ENCODE data around the gene TMA7.

TMA7 gene

DNA sequence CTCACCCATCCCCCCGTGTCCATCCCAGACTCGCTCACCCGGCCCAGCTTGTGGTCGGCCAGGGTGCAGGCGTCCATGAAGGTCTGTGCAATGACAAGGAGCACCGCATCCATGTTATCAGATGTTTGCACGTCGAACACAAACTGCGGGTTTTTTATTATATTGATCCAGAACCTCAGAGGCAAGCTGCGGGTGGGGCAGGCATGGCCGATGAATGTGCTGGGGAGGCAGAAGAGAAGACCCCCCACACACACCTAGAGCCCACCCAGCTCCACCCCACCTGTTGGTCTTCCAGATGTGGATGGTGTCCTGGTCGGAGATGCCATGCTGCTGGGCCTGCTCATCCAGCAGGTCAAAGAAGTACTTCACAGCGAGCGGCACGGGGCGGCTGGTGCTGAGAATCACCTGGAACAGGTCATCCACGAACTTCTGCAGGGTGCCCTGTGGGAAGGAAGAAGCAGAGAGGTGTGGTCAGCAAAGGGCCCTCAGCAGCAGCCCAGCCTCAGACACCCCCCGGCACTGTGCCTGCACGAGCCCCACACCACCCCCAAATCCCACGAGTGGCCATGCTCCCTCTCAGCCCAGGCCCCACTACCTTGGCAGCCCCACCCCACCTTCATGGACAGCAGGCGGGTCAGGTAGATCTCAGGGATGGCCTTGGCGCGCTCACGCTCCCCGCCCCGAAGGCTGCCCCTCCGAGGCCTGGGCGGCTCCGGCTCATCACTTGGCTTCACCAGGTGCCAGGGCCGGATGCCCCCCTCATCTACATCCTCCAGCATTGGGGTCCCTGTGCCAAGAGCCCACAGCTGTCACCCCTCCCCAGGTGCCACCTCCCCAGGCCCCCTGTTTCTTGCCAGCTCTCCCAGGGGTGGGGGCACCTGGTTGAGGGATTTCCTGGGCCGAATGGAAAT, 30.5 kb upstream of the TMA7 start:
- DNase-seq, result no peak

DNA sequence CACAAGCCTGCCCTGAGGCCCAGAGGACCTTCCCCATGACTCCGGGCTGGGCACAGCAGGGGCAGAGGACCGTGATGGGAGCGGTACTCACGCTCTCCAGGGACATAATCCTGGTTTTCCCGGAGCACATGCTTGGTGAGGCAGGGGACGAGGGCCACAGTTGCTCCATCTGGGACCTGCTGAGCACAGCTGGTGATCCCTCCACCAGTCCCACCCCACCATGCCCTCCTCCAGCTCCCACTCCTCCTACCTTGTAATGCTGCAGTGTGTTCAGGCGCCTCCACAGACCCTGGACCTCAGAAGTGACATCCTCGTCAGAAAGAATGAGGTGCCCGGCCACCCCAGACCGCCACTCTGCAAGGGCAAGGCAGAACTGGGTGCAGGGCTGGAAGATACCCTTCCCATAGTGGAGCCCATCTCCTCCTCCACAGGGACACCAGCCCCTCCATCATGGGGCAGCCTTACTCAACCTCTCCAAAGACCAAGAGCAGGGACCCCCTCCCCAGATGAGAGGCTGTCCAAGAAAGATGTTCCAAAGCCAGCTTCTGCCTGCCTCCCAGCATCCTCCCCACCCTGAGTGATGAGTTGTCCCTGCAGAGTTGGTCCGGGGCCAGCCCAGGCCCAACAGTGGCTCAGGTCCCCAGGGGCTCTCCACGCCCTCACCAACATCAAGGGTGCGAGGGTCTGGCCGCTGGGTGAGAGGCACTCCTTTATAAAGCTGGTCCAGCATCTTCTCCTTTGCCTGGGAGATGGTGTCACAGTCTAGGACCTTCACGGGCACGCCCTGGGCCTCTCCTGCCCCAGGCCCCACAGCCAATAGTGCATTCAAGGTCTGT, 29.6 kb upstream of the TMA7 start:
- DNase-seq, result no peak

- DNase-seq, result no peak
Measured at GRCh38 chr3:48411041-48411588, 28.9 kb upstream of the TMA7 start.

DNA sequence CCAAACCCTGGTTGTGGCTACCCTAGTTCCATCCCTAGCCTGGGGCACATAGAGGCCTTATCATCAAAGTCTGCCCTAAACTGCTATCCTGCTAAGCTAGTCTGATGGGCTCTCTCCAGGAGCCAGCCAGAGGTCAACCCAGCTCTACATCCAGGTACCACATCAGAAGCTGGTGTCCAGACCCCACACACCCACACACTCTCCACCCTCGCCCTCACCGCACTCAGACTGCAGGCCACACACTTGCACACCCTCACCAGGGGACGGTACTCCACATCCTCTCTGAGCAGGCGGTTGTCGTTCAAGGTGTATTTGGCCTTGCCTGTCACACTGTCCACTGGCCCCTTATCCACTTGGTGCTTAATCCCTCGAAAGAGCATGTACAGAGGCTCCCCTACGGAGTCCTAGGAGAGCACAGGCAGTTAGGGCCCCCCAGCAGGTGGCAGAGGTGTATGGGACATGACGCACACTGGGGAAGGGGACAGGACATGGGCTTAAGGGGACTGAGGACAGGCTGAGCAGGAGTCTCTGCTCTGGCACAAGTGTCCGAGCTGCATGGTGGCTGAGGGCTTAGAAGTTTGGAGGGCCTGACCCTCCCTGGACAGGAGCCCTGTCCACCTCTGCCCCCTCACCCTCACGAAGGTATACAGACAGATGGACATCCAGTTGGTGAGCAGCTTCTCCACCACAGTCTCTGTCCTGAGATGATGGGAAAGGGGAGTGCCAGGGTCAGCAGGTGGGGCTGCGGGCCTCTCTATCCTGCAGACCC, 28.3 kb upstream of the TMA7 start:
- DNase-seq, result no peak

DNA sequence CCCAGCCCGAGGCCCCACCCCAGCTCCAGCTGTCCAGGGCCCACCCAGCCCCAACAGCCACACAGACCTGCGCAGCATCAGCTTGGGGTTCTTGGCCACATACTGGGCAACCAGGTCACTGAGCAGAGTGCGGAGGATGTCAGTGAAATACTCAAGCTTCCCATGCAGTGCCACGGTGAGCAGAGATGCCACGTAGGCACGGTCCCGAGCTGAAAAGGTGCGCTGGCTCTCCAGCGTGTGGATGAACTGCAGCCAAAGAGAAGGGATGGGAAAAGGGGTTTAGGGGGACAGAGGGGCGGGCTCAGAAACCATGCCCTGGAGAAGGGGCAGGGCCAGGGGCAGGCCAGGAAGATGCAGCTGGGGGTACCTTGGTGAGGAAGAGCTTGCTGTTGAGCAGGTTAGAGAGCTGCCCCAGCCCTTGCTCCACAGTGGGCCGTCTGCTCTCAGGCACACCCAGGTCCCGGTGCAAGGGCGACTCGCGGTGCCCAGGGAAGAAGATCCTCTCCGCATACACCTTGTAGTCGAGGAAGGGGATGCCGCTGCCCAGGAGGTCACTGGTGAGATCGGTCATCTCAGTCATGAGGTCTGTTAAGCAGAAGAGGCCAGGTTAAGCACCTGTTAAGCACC, 27.6 kb upstream of the TMA7 start:
- DNase-seq, result no peak

DNA sequence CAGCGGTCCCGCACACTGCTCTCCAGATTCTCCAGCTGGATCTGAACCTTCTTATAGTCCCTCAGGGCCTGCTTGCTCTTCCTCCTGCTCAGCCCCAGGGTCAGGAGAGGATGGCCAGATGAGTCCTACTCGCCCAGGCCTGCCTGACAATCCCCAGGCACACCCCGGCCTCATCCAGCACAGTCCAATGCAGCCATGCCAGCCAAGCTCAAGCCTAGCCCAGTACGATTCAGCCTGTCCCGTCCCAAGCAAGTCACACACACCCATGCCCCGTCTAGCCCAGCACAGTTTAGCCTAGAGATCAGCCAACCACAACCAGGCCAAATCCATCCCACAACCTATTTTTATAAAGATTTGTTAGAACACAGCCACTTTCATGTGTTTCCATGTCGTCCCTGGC, 27.0 kb upstream of the TMA7 start:
- DNase-seq, result no peak

DNA sequence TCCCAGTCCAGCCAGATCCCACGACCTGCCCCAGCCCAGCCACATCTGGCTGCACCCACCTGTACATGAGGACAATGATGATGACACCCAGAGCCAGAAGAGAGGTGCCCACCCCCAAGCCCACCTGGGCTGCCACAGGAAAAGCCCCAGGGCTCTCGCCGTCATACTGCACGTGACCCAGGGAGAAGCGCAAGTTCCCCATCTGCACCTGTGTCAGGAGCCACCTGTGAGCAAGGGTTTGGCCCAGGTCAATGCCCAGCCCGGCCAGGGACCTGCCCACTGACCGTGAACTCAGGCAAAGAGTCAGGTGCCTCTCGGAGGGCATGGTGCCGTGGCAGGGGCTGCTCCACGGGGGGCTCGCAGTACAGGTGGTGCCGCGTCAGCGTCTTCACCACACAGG, 26.4 kb upstream of the TMA7 start:
- DNase-seq, result no peak

DNA sequence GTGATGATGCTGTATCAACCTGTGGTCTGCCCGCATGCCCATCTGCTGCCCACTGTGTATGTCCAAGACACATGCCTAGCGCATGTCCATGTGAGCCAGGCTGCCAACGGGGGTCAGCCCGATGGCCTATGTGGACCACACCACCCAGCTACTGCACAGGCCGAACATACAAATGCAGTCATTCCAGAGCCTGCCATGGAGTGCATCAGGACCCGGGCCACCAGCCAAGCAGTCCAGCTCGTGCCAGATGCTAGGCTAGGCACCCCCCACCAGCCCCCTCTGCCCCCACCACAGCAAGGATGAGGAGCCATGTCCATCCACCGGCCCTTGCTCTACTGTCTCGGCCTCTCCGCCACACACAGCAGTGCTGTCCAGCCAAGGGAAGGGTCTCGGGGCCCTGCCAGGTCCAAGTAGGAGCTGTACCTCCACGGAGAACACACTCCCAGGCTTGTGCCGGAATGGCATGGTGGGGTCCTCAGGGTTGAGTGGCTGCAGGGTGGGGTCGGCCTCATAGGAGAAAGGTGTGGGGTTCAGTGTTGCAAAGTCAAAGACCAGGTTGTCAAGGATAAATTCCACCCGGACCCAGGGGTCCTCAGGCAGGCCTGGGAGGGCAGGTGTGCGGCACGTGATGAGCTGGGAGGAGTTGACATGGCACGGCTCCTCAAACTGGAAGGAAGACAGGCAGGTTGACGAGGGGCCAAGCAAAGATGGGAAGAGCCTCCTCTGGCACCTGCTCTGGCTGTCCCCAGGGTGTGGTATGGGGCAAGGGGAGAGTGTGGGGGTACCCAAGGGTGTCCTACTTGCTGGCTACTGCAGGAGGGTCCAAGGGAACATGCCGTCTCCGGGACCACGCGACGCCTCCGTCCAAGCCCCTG, 25.4 kb upstream of the TMA7 start:
- DNase-seq, result no peak

- no peak for DNase-seq
Measured at GRCh38 chr3:48415251-48415953, 24.7 kb upstream of the TMA7 start.

DNA sequence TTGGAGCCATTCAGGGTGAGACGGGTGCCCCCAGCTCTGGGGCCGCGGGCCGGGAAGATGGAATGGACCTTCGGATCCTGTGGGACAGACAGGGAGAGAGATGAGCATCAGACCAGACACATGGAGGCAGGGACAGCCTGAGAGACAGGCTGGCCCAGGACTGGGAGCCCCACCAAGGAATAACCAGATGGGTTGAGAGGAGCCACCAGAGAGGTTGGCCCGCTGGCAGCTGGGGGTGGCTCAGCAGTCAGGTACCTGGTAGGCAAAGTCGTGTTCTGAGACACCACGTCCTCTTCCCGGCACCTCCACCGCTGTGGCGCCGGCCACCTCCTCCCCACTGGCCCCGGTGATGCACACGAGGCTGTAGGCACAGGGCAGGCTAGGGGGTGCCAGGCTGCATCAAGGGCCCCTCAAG, 24.0 kb upstream of the TMA7 start:
- DNase-seq, result no peak

- no peak for DNase-seq
Measured at GRCh38 chr3:48416546-48416945, 23.5 kb upstream of the TMA7 start.

DNA sequence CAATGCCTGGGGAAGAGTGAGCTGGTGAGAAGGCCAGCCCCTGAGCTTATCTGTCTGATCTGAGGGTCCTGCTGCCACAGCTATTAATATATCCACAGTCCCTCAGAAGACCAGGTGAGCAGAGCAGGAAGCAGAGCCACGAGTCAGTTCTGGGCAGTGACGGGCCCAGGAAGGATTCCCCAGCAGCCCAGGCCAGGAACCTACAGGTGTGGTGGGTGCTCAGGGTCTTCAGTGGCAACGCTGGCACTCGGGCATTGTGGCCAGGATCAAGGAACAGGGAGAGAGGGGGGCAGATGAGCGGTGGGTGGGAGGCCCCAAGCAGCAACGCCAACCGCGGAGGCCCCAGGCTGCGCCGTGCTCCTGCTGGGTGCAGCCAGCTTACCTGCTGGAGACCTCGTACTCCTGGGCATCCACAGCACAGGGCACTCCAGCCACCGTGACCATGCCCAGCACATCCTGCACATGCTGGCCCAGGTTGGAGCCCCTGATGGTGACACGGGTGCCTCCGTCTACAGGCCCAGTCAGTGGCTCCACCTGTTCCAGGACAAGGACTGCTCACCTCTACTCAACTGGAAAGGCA, 22.4 kb upstream of the TMA7 start:
- no peak for DNase-seq

DNA sequence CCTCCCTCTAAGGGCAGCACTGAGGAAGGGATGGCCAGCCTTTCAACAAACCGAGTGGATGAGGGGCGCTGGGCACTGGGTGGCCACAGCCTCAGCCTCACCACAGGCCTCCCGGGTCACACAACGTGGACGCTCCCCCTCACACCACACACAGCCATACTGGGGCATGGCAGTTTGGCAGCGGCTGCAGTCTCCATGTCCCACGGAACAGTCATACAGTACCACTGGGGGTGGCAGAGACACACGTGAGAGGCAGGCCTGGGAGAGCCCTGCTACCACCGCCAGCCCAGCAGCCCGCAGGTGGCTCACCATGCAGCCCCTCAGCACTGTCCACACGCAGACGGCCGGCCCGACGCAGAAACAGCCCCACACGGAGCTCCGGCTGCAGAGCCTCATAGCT, 21.9 kb upstream of the TMA7 start:
- DNase-seq, result no peak

- DNase-seq, result no peak
Measured at GRCh38 chr3:48418651-48419050, 21.4 kb upstream of the TMA7 start.

DNA sequence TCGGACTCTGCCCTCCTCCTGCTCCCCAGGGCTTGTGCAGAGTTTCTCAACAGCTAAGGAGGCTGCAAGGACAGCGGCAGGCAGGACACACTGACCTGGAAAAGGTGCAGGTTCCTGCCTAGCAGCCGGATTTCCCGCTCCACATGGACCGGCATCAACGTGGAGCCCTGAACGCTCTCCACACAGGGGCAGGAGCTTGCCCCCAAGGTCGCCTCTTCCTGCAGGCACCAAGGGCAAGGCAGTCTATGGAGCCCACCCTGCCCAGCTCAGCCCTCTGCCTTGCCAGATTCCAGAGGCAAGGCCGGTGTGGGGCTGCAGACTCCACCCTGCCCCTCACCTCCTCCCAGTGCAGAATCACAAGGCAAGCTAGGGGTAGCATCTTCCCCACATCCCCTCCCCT, 20.9 kb upstream of the TMA7 start:
- no peak for DNase-seq

DNA sequence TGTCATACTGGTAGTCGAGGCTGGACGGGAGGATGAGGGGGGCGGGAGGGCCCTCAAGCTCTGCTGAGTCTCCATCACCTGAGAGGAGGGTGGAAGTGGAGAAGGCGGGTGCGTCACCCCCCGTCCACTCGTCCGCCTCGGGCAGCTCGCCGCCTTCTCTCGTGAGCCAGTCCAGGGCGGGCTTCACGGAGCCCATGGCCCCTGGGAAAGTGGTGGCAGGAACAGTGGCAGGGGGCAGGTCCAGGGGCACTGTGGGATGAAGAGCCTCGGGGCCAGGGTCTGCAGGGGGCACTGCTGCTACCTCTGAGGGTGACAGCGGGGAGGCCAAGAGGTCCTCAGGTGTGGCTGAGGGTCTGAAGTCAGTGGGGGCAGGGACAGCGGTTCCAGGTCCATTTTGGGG, 20.5 kb upstream of the TMA7 start:
- DNase-seq, result no peak

- DNase-seq, result no peak
Measured at GRCh38 chr3:48420561-48420960, 19.5 kb upstream of the TMA7 start.

GRCh38 chr3:48422272-48422671, 17.8 kb upstream of the TMA7 start:
- no peak for DNase-seq

- no peak for DNase-seq
Measured at GRCh38 chr3:48422681-48423080, 17.4 kb upstream of the TMA7 start.

- no peak for DNase-seq
Measured at GRCh38 chr3:48423241-48423882, 16.7 kb upstream of the TMA7 start.

Measured in CD4-positive, alpha-beta T cell treated with Interleukin-4 for 4 hours (primary cell).